NCI-H69 (cell line): ENCODE results near the gene CNTNAP5.

Source experiments
- DNase-seq: peaks from one replicate; lab custom pipeline; 2025; lab: John Stamatoyannopoulos, UW

Gene CNTNAP5

GRCh38 chr2:124698979-124699565 is 674.0 kb downstream of the CNTNAP5 start:
- DNase-seq: no peak

- no peak for DNase-seq
Observed at GRCh38 chr2:124702777-124703176, 677.7 kb downstream of the CNTNAP5 start.

GRCh38 chr2:124704071-124704925 is 679.2 kb downstream of the CNTNAP5 start:
- no peak for DNase-seq

GRCh38 chr2:124708661-124709060 is 683.6 kb downstream of the CNTNAP5 start:
- DNase-seq: no peak

GRCh38 chr2:124713969-124714368 is 688.9 kb downstream of the CNTNAP5 start:
- DNase-seq: no peak

GRCh38 chr2:124725187-124725586 is 700.1 kb downstream of the CNTNAP5 start:
- no peak for DNase-seq

- DNase-seq: no peak
Observed at GRCh38 chr2:124740636-124741035, 715.5 kb downstream of the CNTNAP5 start.

GRCh38 chr2:124753842-124754241 is 728.8 kb downstream of the CNTNAP5 start:
- no peak for DNase-seq

- DNase-seq: no peak
Observed at GRCh38 chr2:124755386-124755785, 730.3 kb downstream of the CNTNAP5 start.

GRCh38 chr2:124756048-124756447 is 731.0 kb downstream of the CNTNAP5 start:
- no peak for DNase-seq

- DNase-seq: no peak
Observed at GRCh38 chr2:124762388-124762787, 737.3 kb downstream of the CNTNAP5 start.

GRCh38 chr2:124763611-124764010 is 738.5 kb downstream of the CNTNAP5 start:
- DNase-seq: no peak

GRCh38 chr2:124774781-124775180 is 749.7 kb downstream of the CNTNAP5 start:
- no peak for DNase-seq

GRCh38 chr2:124776332-124776731 is 751.2 kb downstream of the CNTNAP5 start:
- DNase-seq: no peak

- DNase-seq: no peak
Observed at GRCh38 chr2:124778076-124778475, 753.0 kb downstream of the CNTNAP5 start.

- no peak for DNase-seq
Observed at GRCh38 chr2:124796647-124797046, 771.6 kb downstream of the CNTNAP5 start.

GRCh38 chr2:124797049-124797448 is 772.0 kb downstream of the CNTNAP5 start:
- no peak for DNase-seq

GRCh38 chr2:124798551-124798950 is 773.5 kb downstream of the CNTNAP5 start:
- DNase-seq: no peak

- DNase-seq: peak; percentile 0
Observed at GRCh38 chr2:124804014-124804940, 779.2 kb downstream of the CNTNAP5 start.

GRCh38 chr2:124805060-124805459 is 780.0 kb downstream of the CNTNAP5 start:
- DNase-seq: no peak

- no peak for DNase-seq
Observed at GRCh38 chr2:124810132-124810531, 785.0 kb downstream of the CNTNAP5 start.

GRCh38 chr2:124814968-124815745 is 790.1 kb downstream of the CNTNAP5 start:
- no peak for DNase-seq
